Transverse colon (tissue), 4 donors: Measurements from ENCODE around the gene NUB1.

ENCODE experiments used
- EP300 ChIP-seq: sonication (generic); formaldehyde crosslinking; IDR thresholded peaks from one replicate; pipeline ENCODE4 v1.6.1; 2017; ENCODE audit warnings: antibody characterized with exemption, low read depth
- POLR2A ChIP-seq: fragments of 450-650 bp; IDR thresholded peaks from one replicate; pipeline ENCODE4 v1.6.1; 2016; ENCODE audit warnings: antibody characterized with exemption, mild to moderate bottlenecking, moderate library complexity
- POLR2AphosphoS5 ChIP-seq, 3 donors: sonication (generic); formaldehyde crosslinking; IDR thresholded peaks; one replicate each; pipeline ENCODE4 v1.6.1; 2016; ENCODE audit warnings: antibody characterized with exemption in 3 of 3
- TF ChIP-seq, protein P1 (sequence below), 5 experiments: fragments of 200-600 bp in 3 of 5; fragments of 450-650 bp in 2 of 5; sonication (generic) in 3 of 5; IDR thresholded peaks; 1 replicate in 2 of 5; 2 replicates in 3 of 5; pipeline ENCODE4 v1.5.1; 2016 to 2017; ENCODE audit warnings: antibody characterized with exemption in 5 of 5, inconsistent platforms in 3 of 5, mild to moderate bottlenecking in 2 of 5, moderate library complexity in 1 of 5

DNA sequence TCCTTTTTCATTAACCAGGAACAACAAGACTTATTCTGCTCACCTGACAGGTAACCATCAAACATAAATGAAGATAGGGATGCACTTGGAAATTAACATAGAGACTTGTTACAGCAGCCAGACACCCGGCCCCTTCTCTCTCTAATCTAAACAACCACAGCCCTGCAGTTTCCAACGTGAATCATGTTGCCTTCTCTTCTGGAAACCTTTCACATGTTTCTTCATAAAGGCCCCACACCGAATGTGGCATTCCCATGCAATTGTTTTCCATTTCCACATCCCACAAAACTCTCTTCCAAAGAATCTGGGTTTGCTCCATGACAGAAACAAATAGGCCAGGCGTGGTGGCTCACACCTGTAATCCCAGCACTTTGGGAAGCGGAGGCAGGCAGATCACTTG, 83.2 kb downstream of the NUB1 start:
- no peak for TF ChIP-seq POLR2A
- TF ChIP-seq, protein P1, sequence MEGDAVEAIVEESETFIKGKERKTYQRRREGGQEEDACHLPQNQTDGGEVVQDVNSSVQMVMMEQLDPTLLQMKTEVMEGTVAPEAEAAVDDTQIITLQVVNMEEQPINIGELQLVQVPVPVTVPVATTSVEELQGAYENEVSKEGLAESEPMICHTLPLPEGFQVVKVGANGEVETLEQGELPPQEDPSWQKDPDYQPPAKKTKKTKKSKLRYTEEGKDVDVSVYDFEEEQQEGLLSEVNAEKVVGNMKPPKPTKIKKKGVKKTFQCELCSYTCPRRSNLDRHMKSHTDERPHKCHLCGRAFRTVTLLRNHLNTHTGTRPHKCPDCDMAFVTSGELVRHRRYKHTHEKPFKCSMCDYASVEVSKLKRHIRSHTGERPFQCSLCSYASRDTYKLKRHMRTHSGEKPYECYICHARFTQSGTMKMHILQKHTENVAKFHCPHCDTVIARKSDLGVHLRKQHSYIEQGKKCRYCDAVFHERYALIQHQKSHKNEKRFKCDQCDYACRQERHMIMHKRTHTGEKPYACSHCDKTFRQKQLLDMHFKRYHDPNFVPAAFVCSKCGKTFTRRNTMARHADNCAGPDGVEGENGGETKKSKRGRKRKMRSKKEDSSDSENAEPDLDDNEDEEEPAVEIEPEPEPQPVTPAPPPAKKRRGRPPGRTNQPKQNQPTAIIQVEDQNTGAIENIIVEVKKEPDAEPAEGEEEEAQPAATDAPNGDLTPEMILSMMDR (IDR thresholded peaks at IDR 0.05): no peak
- no peak for TF ChIP-seq POLR2AphosphoS5 (IDR thresholded peaks at IDR 0.05)
- TF ChIP-seq EP300: no peak
